ENCODE measurements around the gene ARHGAP4. TPM values are rescaled to one million over a fixed set of nuclear protein-coding genes. Genes with fewer than 3 reads are reported as not detected.
A peak's percentile ranks its signal among the peaks of the same experiment; 100 is the strongest.

The ARHGAP4 gene
- total and polyA plus RNA-seq, 10 of the 15 experiments (the other 5 are each of a cell fraction or from before 2014, with no cell fraction given) = 0.71 to 120 (median 44.3) TPM

GRCh38 chrX:153952373-153953026 lies 26.4 kb upstream of the ARHGAP4 start:
- ChIA-PET RAD21 (ENCODE audit: unreplicated experiment) (interaction anchor here (1.1 kb wide), 1 partner anchor 28 kb away, joined by 3 read pairs; no protein-coding TSS in a partner anchor), SMC1A (ENCODE audit: uncharacterized antibody, unreplicated experiment) (interaction anchor here (0.5 kb wide), 1 partner anchor 159 kb away, joined by 3 read pairs; no protein-coding TSS in a partner anchor), POLR2A (interaction anchor here (0.5 to 0.9 kb wide), 2 partner anchors 15 to 57 kb away, joined by 3 to 4 read pairs; no protein-coding TSS in a partner anchor), CTCF (interaction anchor here (0.6 to 1.8 kb wide), 7 partner anchors 16 to 802 kb away, joined by 3 to 5 read pairs (median 4); partner anchors contain the start of genes ARHGAP4 and NAA10)
- no peaks in the 10 kb centered on the region; the same call in 1 of the 2 replicates for H3K79me2 ChIP-seq (ENCODE audit: control insufficient read depth, insufficient read depth, low read length)
- intact Hi-C loops (cut with micrococcal nuclease; ENCODE audit: unreplicated experiment) (loop anchor here (1.0 to 5.0 kb wide), 2 partner anchors 188 to 395 kb away; partner anchors contain the start of gene PLXNB3), in situ Hi-C loops (cut with MboI) (no loop called here)
- H3K9ac ChIP-seq (ENCODE audit: control insufficient read depth, insufficient read depth, low read length) = no peak overlapping the region
- H3K4me3 ChIP-seq = no peak overlapping the region
- no peaks in the 10 kb centered on the region for H4K20me1 ChIP-seq (ENCODE audit: control insufficient read depth, insufficient read depth)
- no peaks in the 10 kb centered on the region for H3K9me3 ChIP-seq (replicated peaks; ENCODE audit: control insufficient read depth, insufficient read depth, low read length)
- no peak overlapping the region for H2AFZ ChIP-seq (ENCODE audit: control insufficient read depth, low read depth, low read length)
- FAIRE-seq (no peak), ATAC-seq (no peak), DNase-seq (ENCODE audit: low read depth, low spot score) (no peak)
- no peaks in the 10 kb centered on the region for H3K4me1 ChIP-seq (ENCODE audit: control insufficient read depth, insufficient read depth, low read length)
- TF ChIP-seq SMAD5 (IDR thresholded peaks at IDR 0.05; ENCODE audit: low read depth) = no peak
- TF ChIP-seq POLR2A (IDR thresholded peaks at IDR 0.05; ENCODE audit: low read depth, low read length) = peak; percentile 35; the same call in 1 of the 2 replicates
- TF ChIP-seq ETV6 (conservative IDR thresholded peaks at IDR 0.05 in 1 of 2, IDR thresholded peaks at IDR 0.05 in 1 of 2; ENCODE audit: borderline replicate concordance in 1 of 2, low read depth in 1 of 2) = no peak
- no peaks in the 10 kb centered on the region for H3K27me3 ChIP-seq (replicated peaks in 1 of 2; ENCODE audit: control insufficient read depth in 2 of 2, insufficient read depth in 2 of 2, low read length in 1 of 2)
- BruUV-seq (replicated peaks) = no TSS peak
- H3K36me3 ChIP-seq (ENCODE audit: control insufficient read depth in 2 of 2, insufficient read depth in 2 of 2, low read length in 1 of 2) = peaks cover 7 to 65% of the 10 kb centered on the region in 2 experiments
- 93% methylated on average over 31 of the region's 32 CpGs for WGBS (ENCODE audit: insufficient coverage, insufficient replicate concordance, low lambda C conversion rate, missing lambda C conversion rate)
- H3K27ac ChIP-seq (ENCODE audit: control insufficient read depth, insufficient read depth) = peak overlapping the region; percentile 37; the same call in 1 of the 2 replicates
- H3K4me2 ChIP-seq (ENCODE audit: control insufficient read depth, insufficient read depth) = no peak overlapping the region

DNA sequence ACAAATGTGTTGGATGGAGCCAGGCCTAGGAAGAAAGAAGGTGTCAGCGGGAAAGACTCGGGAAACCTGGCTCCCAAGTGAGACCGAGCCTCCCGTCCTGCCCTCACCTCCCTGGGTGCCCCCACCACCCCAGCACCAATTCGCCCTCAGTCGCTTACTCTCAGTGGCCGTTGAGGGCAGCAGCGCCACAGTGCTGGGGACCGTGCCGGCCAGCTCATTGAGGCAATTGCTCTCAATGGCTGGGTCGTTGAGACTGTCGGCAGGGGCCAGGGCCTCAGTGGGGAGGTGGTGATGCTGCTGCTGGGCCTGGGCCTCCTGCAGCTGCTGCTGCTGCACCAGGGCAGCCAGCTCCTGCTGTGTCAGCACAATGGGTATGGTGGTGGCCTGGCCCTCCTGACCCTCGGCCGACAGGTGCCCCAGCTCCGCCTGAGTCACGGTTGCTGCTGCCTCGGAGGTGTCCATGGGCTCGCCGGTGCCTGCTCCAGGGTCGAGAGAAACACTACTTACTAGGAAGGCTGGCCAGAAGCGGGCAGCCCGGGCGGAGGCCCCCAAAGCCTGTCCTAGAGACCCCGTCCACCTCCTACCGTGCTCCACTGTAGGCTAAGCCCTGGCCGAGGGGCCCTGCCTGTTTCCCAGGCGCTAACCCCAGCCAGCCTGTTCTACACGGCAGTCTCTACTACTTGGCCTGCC lies 25.8 kb upstream of the ARHGAP4 start:
- TF ChIP-seq ZBED1 (IDR thresholded peaks at IDR 0.05; ENCODE audit: borderline replicate concordance) (no peak), POLR2A (IDR thresholded peaks at IDR 0.05; ENCODE audit: low read depth, low read length) (peak; percentile 12; the same call in 1 of the 2 replicates)
- intact Hi-C loops (cut with micrococcal nuclease; ENCODE audit: unreplicated experiment) (loop anchor here (5.0 kb wide), 1 partner anchor 395 kb away; no protein-coding TSS in a partner anchor), in situ Hi-C loops (cut with MboI) (no loop called here)
- FAIRE-seq (no peak), DNase-seq (ENCODE audit: low read depth, low spot score) (no peak), ATAC-seq (no peak)
- POLR2A ChIA-PET = interaction anchor here (0.5 to 0.9 kb wide), 2 partner anchors 16 to 57 kb away, joined by 3 to 4 read pairs; no protein-coding TSS in a partner anchor
- CTCF ChIA-PET = interaction anchor here (0.6 to 8.7 kb wide), 5 partner anchors 17 to 190 kb away, joined by 3 to 172 read pairs (median 3); partner anchors contain the start of genes ARHGAP4 and NAA10
- H3K9me3 ChIP-seq (replicated peaks; ENCODE audit: control insufficient read depth, insufficient read depth, low read length) = no peaks in the 10 kb centered on the region
- RAD21 ChIA-PET (ENCODE audit: unreplicated experiment) = interaction anchor here (1.1 to 2.0 kb wide), 2 partner anchors 17 to 27 kb away, joined by 3 to 5 read pairs; no protein-coding TSS in a partner anchor
- no peaks in the 10 kb centered on the region for H3K4me1 ChIP-seq (ENCODE audit: control insufficient read depth, insufficient read depth, low read length)
- no TSS peak for BruUV-seq (replicated peaks)
- no peaks in the 10 kb centered on the region for H4K20me1 ChIP-seq (ENCODE audit: control insufficient read depth, insufficient read depth)
- no peak overlapping the region for H2AFZ ChIP-seq (ENCODE audit: control insufficient read depth, low read depth, low read length)
- H3K27me3 ChIP-seq (replicated peaks in 1 of 2; ENCODE audit: control insufficient read depth in 2 of 2, insufficient read depth in 2 of 2, low read length in 1 of 2) = no peaks in the 10 kb centered on the region
- H3K4me3 ChIP-seq = no peak overlapping the region
- H3K4me2 ChIP-seq (ENCODE audit: control insufficient read depth, insufficient read depth) = no peak overlapping the region
- SMC1A ChIA-PET (ENCODE audit: uncharacterized antibody, unreplicated experiment) = interaction anchor here (0.5 kb wide), 1 partner anchor 158 kb away, joined by 3 read pairs; no protein-coding TSS in a partner anchor
- no peak overlapping the region for H3K27ac ChIP-seq (ENCODE audit: control insufficient read depth, insufficient read depth)
- WGBS (ENCODE audit: insufficient coverage, insufficient replicate concordance, low lambda C conversion rate, missing lambda C conversion rate) = 96% methylated on average over 28 of the region's 28 CpGs
- H3K36me3 ChIP-seq (ENCODE audit: control insufficient read depth in 2 of 2, insufficient read depth in 2 of 2, low read length in 1 of 2) = peaks cover 6 to 59% of the 10 kb centered on the region in 2 experiments
- H3K79me2 ChIP-seq (ENCODE audit: control insufficient read depth, insufficient read depth, low read length) = no peaks in the 10 kb centered on the region; the same call in 1 of the 2 replicates
- no peak overlapping the region for H3K9ac ChIP-seq (ENCODE audit: control insufficient read depth, insufficient read depth, low read length)

Data from GM12878 (cell line).